Stimulated activated CD8-positive, alpha-beta memory T cell treated with anti-CD3 and anti-CD28 coated beads, Interleukin-12 subunit alpha, Interleukin-12 subunit beta, amount 100 ng/mL, for 24 hours (primary cell): ENCODE data around the gene TK2.
A peak's percentile ranks its signal among the peaks of the same experiment; 100 is the strongest.
"Not testable (repeated sequence)": the region's sequence is repeated elsewhere in the genome, so short reads cannot be mapped to it uniquely, and the experiment has no call there.

Experiments
- DNase-seq: peaks from one replicate; pipeline ENCODE4 v3.0.0-alpha.2; 2020; ENCODE audit errors: extremely low read depth

Gene TK2

GRCh38 chr16:66549284-66550131 lies at the start of gene TK2:
Gene TK2 (minus strand): TSS chr16:66550122. CDS start chr16:66550061, 61 bp downstream.
- DNase-seq, result peak; percentile 39

- DNase-seq, result no peak
These were observed 48.2 kb upstream of the TK2 start for GRCh38 chr16:66598111-66598510.

- no peak for DNase-seq
These were observed 47.3 kb upstream of the TK2 start for GRCh38 chr16:66596986-66597848.

GRCh38 chr16:66596559-66596958 lies 46.6 kb upstream of the TK2 start:
- DNase-seq, result not testable (repeated sequence)

- no peak for DNase-seq
These were observed 44.8 kb upstream of the TK2 start for GRCh38 chr16:66594739-66595138.

- no peak for DNase-seq
These were observed 42.9 kb upstream of the TK2 start for GRCh38 chr16:66592814-66593213.

GRCh38 chr16:66592241-66592640 lies 42.3 kb upstream of the TK2 start:
- no peak for DNase-seq

- DNase-seq, result no peak
These were observed 41.1 kb upstream of the TK2 start for GRCh38 chr16:66591018-66591417.

- no peak for DNase-seq
These were observed 40.4 kb upstream of the TK2 start for GRCh38 chr16:66590322-66590721.

GRCh38 chr16:66588981-66589713 lies 39.2 kb upstream of the TK2 start:
- no peak for DNase-seq

GRCh38 chr16:66587881-66588600 lies 38.1 kb upstream of the TK2 start:
- no peak for DNase-seq

GRCh38 chr16:66585481-66586239 lies 35.7 kb upstream of the TK2 start:
- no peak for DNase-seq

GRCh38 chr16:66581246-66581952 lies 31.5 kb upstream of the TK2 start:
- DNase-seq, result no peak

GRCh38 chr16:66580605-66581209 lies 30.8 kb upstream of the TK2 start:
- no peak for DNase-seq

GRCh38 chr16:66578651-66579531 lies 29.0 kb upstream of the TK2 start, which contains the start of gene CMTM2:
Gene CMTM2 (plus strand): TSS chr16:66579463. CDS start chr16:66579608, 145 bp downstream.
- DNase-seq, result no peak

- no peak for DNase-seq
These were observed 26.4 kb upstream of the TK2 start for GRCh38 chr16:66576296-66576695.

GRCh38 chr16:66575060-66575459 lies 25.1 kb upstream of the TK2 start:
- DNase-seq, result no peak

- DNase-seq, result no peak
These were observed 24.6 kb upstream of the TK2 start for GRCh38 chr16:66574531-66574930.
